Measurements from ENCODE around the gene LRRC32.
A peak's percentile ranks its signal among the peaks of the same experiment; 100 is the strongest.
"Not testable (repeated sequence)": the region's sequence is repeated elsewhere in the genome, so short reads cannot be mapped to it uniquely, and the experiment has no call there.

Gene LRRC32

DNA sequence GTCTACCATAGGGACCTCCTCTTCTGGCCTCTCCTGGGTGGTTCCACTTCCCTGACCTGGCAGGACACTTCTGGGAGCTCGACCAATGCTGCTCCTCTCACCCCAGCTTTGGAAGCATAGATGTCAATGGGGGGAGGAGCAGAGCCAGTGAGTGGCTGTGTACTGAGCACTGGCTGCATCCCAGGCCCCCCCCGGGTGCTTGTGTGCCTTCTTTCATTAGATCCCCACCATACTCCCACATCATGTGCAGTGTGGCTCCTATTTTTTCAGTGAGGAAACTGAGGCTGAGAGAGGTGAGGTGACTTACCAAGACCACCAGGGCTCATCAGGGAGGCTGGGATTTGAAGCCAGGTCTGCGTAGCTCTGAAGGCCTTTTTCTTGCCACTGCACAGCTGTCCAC, 44.3 kb downstream of the LRRC32 start:
- no peak for DNase-seq

DNA sequence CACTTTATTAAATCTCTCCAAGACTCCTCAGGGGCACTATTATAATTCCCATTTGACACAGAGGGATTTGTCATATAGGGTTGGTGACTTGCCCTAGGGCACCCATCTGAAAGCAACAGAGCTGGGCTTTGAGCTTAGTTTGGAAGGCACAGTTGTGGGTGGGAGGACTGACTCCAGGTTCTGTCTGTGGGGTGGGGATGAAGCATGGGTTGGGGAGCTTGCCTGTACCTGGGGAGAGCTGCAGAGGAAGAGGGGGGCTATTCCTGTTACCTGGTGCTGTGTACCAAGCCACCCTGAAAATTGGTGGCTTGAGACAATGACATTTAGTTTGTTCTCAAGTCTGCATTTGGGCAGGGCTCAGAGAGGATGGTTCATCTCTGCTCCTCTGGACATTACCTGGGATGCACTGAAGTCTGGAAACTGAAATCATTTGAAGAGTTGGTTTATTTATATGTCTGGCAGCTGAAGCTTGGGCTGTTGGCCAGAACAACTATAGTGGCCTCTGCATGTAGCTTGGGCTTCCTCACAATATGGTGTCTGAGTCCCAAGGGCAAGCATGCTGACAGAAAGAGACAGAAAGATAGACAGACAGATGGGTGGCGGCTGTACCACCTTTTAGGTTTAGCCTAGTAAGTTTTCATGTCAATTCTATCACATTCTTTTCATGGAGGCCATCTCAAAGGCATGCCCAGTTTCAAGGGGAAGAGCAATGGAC, 44.9 kb downstream of the LRRC32 start:
- no peak for DNase-seq

DNA sequence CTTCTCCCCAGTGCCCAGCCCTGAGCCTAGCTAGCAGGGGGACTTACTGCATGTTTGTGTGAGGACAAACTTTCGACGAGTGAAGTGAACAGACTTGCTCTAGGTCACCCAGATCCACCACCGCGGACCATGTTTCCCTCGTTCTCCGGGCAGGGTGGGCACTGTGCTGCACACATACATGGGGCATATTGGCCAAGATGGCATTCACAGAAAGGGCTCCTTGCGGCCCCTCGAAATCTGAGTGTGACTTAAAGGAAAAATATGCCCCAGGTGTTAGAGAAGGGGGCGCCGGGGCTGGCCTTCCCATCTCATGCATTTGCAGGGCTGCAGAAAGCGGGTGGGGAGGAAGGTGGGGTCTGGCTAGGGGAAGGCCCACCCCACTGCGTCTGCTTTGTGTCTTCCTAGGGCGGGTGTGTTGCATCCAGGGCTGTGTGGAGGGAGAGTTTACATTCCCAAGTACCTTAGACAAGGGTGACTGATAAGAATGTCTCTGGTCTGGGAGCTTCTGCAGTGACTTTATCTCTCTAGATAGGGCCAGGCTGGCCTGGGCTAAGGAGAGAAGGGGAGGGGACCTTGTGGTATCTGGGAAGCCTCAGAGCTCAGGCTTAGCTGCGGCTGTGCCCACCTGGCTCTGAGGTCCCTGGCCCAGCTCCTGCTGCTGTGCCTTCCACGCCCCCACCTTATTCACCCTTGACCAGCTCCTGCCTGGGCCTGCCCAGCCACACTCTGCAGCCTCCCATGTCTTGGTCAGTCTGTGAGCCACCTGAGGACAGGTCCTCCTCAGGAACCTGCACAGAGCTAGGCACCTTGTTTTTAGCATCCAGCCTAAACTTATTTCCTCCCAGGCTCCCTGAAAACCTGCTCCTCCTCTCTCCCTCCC, 45.8 kb downstream of the LRRC32 start:
- DNase-seq = no peak

DNA sequence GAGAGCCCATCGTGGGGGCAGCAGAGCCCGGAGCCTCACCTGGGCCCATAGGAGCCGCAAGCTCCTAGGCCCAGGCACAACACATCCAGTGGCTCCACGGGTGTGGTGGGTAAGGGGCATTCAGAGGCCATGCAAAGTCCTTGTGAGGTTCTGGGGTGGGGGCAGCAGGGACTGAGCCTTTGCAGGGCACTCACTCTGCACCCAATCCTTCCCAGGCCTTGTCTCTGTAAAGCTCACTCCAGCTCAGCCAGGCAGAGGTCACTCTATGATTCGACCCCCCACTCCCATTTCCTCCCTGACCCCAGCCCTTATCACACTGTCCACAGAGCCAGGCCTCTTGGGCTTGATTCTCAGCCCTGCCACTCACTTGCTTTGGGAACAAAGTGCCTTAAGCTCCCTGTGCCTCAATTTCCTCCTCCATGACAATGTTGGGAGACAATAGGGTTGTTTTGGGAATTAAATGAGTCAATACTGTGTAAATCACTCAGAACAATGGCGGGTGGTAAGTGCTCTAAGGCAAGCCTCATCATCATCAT, 46.6 kb downstream of the LRRC32 start:
- DNase-seq = no peak

DNA sequence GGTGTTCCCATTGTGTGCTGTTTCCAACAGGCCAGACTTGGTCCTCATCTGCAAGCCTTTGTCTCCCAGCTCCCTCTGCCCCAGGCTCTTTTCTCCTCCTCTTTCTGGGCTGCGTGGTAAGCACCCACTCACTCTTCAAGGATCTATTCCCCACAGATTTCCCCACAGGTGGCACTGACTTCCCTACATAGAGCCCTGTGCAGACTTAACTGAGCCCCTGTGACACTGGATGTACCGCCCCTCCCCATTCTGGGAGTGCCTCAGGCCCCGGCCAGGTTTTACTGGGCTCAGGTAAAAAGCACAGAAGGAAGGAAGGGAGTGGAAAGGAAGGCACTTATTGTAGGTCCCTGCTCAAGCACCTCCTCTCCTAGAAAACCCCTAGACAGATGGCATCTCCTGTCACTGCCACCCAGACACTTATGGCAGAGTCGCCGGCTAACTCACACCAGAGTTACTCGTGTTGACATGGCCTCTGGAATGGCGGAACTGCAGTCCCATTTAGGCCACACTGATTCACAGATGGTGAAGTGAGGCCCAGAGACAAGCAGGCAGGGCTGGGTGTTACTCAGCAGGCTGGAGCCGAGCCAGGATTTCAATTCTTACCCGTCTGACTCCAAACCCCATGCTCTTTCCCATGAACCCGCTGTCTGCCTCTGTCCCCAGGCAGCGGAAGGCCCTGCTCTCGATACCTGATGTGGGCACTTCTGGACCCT, 47.2 kb downstream of the LRRC32 start:
- DNase-seq = no peak

DNA sequence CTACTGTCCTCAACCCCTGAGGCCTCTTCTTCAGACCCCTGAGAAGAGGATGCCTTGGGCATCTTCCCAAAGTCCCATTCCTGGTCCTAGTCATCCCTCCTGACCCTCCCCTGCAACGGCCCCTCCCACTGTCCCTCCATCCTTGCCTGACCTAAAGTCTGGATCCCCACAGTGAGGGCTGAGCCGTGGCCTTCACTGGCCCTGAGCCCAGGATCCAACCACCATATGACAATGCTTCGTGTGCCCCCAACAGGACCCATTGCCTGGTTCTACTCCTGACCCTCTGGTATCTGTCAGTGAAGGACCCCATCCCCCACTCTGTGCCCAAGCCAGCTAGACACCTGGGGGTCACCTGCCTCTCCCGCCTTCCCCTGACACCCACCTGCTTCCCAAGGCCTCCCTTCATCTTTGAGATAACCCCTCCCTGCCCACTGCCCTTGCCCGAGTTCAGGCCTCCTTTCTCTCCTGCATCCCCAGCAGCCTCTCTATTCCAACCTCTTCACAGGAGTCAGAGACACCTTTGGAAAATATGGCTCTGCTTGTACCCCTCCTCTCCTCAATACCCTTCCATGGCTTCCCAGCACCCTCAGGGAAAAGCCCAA, 48.0 kb downstream of the LRRC32 start:
- DNase-seq = no peak

DNA sequence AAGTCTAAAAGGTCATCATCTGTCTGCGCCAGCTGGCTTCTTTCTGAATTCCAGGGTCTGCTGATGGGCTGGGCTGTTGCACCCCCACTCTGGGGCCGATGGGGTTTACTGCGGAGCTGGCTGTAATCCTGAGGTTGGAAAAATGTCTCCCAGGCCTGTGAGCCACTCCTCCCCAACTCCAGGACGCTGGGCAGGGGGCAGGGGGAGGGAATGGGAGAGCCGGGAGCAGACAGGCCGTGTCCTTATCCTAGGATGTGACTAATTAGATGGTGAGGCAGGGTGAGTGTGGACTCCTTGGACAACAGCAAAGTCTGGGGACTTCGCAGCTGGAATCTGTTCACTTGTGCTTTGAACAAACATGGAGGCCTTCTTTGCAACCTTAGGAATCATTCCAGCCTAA, 48.7 kb downstream of the LRRC32 start:
- no peak for DNase-seq

DNA sequence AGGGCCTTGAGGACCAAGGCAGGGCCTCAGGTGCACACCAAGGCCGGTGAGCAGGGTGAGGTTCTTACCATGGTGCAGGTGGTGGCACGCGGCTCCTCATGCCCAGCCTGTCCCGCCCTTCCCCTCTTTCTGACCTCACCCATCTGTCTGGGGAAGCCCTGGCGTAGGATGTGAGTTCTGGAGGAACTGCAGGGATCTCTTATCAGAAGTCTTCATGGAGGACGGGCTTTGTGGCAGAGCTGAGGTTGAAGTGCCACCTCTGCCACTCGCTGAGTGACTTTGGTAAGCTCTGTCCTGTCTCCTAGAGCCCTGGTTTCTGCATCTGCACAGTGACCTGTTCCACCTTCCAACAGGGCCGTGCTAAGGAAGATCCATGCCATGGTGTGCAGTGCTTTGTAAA, 49.1 kb downstream of the LRRC32 start:
- DNase-seq = no peak

DNA sequence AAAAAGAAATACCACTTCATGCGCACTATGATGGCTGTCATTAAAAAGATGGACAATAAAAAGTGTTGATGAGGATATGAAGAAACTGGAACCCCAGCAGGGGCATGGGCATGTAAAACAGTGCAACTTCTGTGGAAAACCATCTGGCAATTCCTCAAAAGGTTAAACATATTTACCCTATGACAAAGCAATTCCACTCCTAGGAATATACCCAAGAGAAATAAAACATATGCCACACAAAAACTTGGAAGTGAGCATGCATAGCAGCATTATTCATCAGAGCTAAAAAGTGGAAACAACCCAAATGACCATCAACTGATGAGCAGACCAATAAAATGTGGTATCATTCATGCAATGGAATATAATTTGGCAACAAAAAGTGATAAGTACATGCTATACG, 50.1 kb downstream of the LRRC32 start:
- DNase-seq = no peak

DNA sequence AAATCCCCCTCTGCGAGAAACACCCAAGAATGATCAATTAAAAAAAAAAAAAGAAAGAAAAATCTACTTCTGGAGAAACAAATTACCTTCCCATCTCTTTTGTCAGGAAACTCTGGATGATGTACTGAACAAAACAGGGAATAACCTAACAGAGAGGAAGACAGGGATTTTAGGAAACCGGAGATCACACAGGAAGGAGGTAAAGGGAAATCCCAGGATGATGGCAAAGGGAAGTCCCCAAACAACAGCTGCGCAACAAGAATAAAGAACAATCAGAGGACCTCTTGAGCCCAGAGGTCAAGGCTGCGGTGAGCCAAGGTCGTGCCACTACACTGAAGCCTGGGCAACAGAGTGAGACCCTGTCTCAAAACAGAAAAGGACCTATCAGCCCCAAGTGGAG, 50.7 kb downstream of the LRRC32 start:
- not testable (repeated sequence) for DNase-seq

DNA sequence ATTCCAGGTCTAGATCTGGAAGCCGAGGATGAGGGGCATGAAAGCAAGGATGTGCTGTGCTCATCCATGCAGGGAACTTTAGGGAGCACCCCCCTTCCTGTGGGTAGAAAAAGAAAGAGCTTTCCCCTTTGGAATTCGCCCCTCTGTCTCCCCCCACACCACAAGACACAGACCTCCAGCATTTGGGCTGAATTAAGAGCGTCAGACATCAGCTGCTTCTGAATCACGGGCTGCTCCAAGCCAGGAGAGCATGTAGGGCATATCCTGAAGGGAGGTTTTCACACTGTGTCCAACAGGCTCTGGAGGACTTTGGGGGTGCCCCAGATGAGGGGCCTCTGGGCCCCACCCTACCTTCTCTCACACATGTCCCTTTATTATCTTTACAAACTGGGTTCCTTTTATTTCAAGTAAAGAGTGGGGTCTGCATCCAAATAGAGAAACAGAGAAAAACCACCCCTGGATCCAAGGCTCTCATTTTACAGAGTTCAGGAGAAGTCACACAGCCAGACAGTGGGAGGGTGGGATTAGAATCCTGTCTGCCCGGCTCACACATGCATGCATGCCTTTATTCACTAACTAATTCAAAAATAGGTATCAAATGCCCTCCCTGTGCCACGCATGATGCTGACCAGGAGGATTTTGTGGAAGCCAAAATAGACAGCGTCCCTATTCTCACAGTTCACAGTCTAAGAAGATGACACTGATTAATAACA, 52.8 kb downstream of the LRRC32 start:
- peak; percentile 18 for DNase-seq

DNA sequence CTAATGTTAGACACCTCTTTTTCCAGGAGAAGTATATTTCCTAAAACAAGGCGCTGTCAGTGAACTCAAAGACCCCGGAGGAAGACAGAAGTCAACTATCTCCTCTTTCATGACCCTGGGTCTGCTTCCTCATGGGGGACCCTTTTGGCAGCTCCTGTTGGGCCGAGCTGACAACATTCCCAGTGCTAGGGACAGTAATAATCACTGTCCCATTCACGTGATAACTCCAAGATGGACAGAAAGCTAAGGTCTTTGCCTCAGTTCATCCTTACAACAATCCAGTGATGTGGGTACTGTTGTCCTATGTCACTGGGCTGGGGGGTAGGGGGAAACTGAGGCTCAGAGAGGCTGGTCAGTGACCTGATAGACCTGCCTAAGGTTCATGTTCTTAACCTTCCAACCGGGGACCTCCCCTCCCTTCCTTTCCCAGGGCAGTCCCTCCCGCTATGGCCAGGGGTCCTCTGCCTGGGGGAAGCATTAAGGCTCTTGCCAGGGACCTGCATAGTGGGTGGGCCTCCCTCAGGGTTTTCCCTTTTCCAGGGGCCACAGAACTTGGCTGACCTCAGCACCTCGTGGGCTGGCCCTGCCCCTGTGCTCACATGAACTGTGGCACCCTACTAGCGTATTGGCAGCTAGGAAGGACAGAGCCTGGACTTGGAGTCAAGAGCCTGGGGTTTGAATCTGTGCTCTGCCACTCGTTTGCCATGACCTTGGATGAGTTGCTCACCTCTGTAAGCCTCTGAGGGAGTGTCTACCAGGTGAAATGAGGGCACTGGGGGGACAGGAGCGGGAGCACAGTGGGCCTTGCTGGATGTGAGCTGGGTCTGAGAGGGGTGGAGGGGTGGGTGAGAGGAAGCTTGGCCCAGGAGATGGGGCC, 53.6 kb downstream of the LRRC32 start:
- DNase-seq = peak; percentile 27

DNA sequence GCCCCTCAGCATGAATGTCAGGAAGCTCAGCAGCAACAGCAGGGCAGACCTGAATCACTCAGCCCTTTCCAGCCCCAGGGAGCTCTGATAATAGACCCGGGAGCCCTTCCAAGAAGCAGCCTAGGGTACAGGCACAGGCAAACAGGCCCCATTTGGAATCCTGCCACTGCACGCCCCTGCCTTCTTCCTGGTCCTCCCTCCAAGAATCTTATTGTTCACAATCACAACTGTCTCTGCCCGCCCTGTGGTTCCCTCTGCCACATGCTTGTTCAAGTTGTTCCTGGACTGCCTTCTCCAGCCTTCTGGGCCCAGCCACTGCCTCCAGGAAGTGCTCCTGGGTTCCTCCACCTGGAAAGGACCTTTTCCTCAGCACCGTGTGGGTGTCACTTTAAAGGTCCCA, 54.6 kb downstream of the LRRC32 start:
- peak; percentile 46 for DNase-seq

DNA sequence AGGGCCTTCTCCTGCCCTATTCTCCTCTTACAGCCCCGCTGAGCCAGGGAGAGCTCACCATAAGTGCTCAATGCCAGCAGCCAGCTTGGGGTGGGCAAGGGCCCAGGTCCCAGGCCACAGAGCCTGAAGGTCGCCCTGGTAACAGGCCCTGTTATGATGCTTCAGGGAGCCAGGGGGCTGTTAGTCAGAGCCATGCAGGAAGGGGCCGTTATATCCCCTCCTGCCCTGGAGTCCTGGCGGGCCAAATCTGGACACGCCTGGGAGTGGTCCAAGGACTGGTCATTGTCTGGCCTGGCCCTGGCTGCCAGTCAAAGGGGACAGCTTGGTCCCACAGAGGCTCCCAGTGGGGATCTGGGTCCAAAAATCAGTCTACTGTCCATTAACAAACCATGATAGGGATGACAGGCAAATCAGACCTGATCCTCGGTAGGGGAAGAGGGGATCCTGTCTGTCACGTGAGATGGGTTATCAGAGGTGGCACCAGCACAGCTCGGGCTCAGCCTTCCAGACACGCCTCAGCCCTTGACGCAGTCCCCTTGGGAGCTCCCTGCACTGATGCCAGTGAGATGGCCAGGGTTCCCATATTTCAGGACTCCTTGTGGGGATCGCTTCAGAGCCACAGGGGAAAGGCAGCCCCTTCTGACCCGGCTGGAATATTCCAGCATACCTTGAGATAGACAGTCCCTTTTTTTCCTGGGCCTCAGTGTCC, 55.9 kb downstream of the LRRC32 start:
- peak; percentile 44 for DNase-seq

DNA sequence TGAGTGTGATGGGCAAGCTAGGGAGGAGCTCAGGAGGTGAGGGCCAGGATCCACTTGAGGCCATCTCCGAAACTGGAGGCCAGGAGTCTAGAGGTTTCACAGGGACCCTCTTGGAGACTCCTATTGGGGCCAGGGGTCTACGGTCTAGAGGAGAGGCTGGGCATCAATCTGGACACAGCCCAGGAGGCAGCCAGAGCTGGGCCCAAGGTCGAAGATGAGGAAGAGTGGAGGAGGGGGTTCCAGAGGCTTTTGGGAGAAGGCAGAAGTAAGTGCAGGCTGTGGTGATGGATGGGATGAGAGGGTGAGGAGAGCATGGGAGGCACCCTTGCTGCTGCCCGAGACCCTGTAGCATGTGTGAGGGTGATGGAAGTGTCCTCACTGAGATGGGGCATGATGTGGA, 56.6 kb downstream of the LRRC32 start:
- no peak for DNase-seq

DNA sequence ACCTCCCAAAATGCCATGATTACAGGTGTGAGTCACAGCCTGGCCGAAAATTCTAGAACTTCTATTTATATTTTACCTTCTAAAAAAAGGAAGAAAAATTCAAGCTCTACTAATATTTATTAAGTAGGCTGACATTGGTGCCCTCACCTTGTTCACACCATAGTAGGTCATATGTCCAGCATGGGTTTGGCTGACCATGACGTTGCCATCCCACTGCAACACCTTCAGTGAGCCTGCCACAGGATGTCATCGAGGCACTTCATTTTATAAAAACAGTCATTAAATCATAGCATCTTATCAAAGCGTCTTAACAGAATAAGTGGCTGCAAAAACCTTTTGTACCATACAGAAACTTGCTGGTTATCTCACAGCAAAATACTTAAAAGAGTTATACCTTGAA, 58.3 kb downstream of the LRRC32 start:
- no peak for DNase-seq

DNA sequence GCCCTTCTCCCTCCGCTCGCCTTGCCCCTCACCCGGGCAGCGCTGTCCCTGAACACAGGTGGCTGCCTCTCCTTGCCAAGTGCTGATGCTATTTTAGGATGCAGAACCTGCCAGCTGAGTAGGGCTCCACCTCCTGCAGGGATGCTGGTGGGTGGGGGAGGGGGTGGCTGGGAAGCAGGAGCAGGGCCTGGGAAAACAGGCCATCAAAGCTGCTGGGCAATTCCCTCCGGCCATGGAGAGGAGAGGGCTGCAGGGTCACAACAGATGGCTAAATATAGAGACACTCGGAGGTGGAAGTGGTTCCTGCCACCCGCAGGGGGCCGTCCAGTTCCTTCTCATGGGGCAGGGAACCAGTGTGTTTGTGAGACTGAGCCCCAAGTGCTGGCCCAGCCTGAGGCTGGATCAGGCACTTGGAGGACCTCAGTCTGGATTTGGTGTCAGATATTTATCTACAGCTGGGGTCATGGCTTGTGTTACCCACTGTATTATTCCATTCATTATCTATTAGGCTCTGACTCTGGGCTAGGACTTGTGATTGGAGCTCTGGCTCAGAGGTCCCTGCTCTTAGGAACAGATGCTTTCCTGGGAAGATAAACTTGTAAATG, 59.6 kb downstream of the LRRC32 start:
- DNase-seq = peak; percentile 28

DNA sequence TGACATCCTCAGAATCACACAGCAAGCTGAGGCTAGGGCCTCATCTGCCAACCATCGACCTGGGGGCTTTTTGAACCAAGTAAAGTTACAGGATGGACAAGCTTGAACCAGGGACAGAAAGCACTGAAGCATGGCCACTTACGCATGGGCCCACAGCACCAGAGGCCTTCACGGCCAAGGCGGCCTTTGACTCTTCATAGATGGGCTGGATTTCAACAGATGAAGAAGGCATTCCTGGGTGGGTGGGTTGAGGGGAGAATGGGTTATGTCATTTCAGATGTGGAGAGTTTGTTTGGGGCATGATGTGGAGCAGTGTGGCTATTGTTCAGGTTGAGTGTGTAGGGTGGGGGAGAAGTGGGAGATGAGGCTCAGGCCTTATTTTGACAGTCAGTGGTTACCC, 60.2 kb downstream of the LRRC32 start:
- no peak for DNase-seq

DNA sequence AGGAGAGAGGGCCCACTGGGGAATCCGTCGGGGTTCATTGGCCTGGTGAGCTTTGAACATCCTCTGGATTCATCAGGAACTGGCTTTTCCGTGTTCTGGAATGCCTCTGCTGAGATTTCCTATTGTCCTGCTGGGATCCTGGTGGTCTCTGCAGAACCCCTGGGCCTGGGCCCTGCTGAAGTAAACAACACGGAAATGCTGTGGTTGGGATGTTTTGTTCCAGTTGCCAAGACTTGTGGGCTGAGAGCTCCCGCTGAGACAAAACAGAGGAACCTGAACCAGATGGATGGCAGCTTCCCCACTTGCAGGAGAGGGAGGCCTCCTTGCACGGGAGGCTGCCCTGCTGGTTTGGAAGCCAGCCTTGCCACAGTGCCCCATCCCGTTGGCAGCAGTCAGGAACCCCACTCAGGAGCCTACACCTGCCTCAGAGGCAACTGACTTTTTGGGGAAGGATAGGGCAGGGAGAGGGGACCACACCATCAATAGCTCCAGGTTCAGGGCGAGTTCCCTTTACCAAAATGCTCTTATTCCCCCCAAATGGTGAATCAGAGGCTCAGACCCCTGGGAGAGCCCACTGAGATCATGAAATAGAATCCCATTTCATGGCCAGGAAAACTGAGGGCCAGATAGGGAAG, 60.7 kb downstream of the LRRC32 start:
- no peak for DNase-seq

Data from left hindlimb (tissue), 1 donor.